Spleen (tissue), 7 donors: ENCODE measurements around the gene TSPAN17.

ENCODE experiments used
- POLR2A ChIP-seq, 3 donors: fragments of 450-650 bp; IDR thresholded peaks; one replicate each; pipeline ENCODE4 v1.5.1; 2017; ENCODE audit warnings: antibody characterized with exemption in 3 of 3, mild to moderate bottlenecking in 1 of 3
- POLR2AphosphoS5 ChIP-seq, 3 donors: sonication (generic); formaldehyde crosslinking; IDR thresholded peaks; one replicate each; pipeline ENCODE4 v1.5.1; 2017; ENCODE audit warnings: antibody characterized with exemption in 3 of 3
- TF ChIP-seq, protein P1 (sequence below), 11 experiments: fragments of 200-600 bp in 7 of 11; fragments of 450-650 bp in 4 of 11; sonication (generic) in 4 of 11; IDR thresholded peaks in 8 of 11; conservative IDR thresholded peaks in 3 of 11; 1 replicate in 7 of 11; 2 replicates in 4 of 11; pipeline versions ENCODE4 v1.4.0 to v1.8.0; 2016 to 2021; ENCODE audit warnings: antibody characterized with exemption in 11 of 11, inconsistent platforms in 4 of 11, mild to moderate bottlenecking in 1 of 11
- donor health status: DM: no; HTN: no; CAD: no; lungs with moderate emphysema.
- donor health status: DM: no; HTN: no; CAD: no.
- donor health status: DM: no; HTN: no; CAD: no.

DNA sequence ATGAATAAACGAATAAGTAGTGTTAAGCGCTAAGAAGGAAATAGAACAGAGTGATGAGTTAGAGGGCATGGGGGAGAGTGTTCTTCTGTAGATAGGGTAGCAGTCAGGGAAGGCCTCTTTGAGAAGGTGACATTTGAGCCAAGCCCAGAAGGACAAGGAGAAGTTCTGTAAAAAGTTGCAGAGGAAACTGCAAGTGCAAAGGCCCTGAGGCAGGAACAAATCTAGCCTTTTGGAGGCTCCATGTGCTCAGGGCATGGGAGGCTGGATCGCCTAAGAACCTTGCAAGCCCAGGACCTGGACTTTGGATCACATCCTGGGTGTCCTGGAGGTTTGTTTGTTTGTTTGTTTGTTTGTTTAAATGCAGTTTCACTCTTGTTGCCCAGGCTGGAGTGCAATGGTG is 8.8 kb upstream of the TSPAN17 start:
- TF ChIP-seq, protein P1, sequence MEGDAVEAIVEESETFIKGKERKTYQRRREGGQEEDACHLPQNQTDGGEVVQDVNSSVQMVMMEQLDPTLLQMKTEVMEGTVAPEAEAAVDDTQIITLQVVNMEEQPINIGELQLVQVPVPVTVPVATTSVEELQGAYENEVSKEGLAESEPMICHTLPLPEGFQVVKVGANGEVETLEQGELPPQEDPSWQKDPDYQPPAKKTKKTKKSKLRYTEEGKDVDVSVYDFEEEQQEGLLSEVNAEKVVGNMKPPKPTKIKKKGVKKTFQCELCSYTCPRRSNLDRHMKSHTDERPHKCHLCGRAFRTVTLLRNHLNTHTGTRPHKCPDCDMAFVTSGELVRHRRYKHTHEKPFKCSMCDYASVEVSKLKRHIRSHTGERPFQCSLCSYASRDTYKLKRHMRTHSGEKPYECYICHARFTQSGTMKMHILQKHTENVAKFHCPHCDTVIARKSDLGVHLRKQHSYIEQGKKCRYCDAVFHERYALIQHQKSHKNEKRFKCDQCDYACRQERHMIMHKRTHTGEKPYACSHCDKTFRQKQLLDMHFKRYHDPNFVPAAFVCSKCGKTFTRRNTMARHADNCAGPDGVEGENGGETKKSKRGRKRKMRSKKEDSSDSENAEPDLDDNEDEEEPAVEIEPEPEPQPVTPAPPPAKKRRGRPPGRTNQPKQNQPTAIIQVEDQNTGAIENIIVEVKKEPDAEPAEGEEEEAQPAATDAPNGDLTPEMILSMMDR (IDR thresholded peaks at IDR 0.05 in 8 of 11, conservative IDR thresholded peaks at IDR 0.05 in 3 of 11), result no peak
- TF ChIP-seq POLR2A (IDR thresholded peaks at IDR 0.05), result no peak
- no peak for TF ChIP-seq POLR2AphosphoS5 (IDR thresholded peaks at IDR 0.05)
